HG03558 (cell line): Measurements from ENCODE around the gene ARHGEF28.

ENCODE experiments used
- ATAC-seq: cut with Tn5 transposase; IDR thresholded peaks from one replicate; pipeline ENCODE4 v1.9.1; 2021; ENCODE audit warnings: moderate number of reproducible peaks; ENCODE audit not compliant: unreplicated experiment; ENCODE audit errors: extremely low read depth

Gene ARHGEF28

GRCh38 chr5:73620334-73620687 is 5.7 kb upstream of the ARHGEF28 start:
- ATAC-seq, result no peak

- ATAC-seq, result no peak
Observed at GRCh38 chr5:73623060-73623459, 2.9 kb upstream of the ARHGEF28 start.

GRCh38 chr5:73623901-73624404 is 2.0 kb upstream of the ARHGEF28 start:
- ATAC-seq, result no peak

- no peak for ATAC-seq
Observed at GRCh38 chr5:73624888-73625287, 1.1 kb upstream of the ARHGEF28 start.

- ATAC-seq, result no peak
Observed at GRCh38 chr5:73625372-73625943, 538 bp upstream of the ARHGEF28 start.

- no peak for ATAC-seq
Observed at GRCh38 chr5:73626814-73627313, 868 bp downstream of the ARHGEF28 start.

- no peak for ATAC-seq
Observed at GRCh38 chr5:73629456-73629855, 3.5 kb downstream of the ARHGEF28 start.

- no peak for ATAC-seq
Observed at GRCh38 chr5:73630765-73631164, 4.8 kb downstream of the ARHGEF28 start.

GRCh38 chr5:73631500-73631899 is 5.5 kb downstream of the ARHGEF28 start:
- no peak for ATAC-seq

- no peak for ATAC-seq
Observed at GRCh38 chr5:73633060-73633459, 7.1 kb downstream of the ARHGEF28 start.

- ATAC-seq, result no peak
Observed at GRCh38 chr5:73636408-73636807, 10.4 kb downstream of the ARHGEF28 start.

- ATAC-seq, result no peak
Observed at GRCh38 chr5:73637565-73637964, 11.6 kb downstream of the ARHGEF28 start.

GRCh38 chr5:73638344-73639095 is 12.5 kb downstream of the ARHGEF28 start:
- ATAC-seq, result no peak

- ATAC-seq, result no peak
Observed at GRCh38 chr5:73640861-73641320, 14.9 kb downstream of the ARHGEF28 start.

GRCh38 chr5:73641811-73642210 is 15.8 kb downstream of the ARHGEF28 start:
- no peak for ATAC-seq

GRCh38 chr5:73642344-73642743 is 16.3 kb downstream of the ARHGEF28 start:
- ATAC-seq, result no peak

GRCh38 chr5:73644385-73644963 is 18.5 kb downstream of the ARHGEF28 start:
- ATAC-seq, result no peak

GRCh38 chr5:73647721-73648120 is 21.7 kb downstream of the ARHGEF28 start:
- no peak for ATAC-seq

GRCh38 chr5:73648515-73648914 is 22.5 kb downstream of the ARHGEF28 start:
- ATAC-seq, result no peak

GRCh38 chr5:73649926-73650325 is 23.9 kb downstream of the ARHGEF28 start:
- no peak for ATAC-seq

GRCh38 chr5:73652391-73652790 is 26.4 kb downstream of the ARHGEF28 start:
- ATAC-seq, result no peak
